ENCODE measurements around the gene ERC2. TPM values are rescaled to one million over a fixed set of nuclear protein-coding genes. Genes with fewer than 3 reads are reported as not detected.
"Not testable (repeated sequence)": the region's sequence is repeated elsewhere in the genome, so short reads cannot be mapped to it uniquely, and the experiment has no call there.

Gene ERC2
- total RNA-seq, 1 donor: 0.36 TPM

DNA sequence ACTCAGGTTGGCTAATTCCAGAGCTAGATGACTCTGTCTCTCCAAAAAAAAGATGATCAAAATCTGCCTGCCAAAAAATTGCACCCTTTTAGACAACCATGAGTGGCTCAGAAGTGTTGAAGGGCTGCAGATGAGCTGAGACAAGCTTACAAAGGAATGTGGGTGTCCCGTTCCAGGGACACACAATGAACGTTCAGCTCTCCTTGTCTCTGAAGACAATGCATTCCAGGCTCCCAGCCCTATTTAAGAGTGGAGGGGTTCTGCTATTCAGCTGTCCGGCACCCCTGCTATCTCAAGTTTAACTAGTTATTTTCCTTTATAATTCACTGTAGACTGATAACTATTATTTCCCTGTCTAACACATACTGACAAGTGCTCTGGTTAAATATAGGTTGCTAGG is 626.1 kb downstream of the ERC2 start:
- Histone ChIP-seq H3K27me3 (ENCODE audit: insufficient read depth, low read length) (no peaks in the 10 kb centered on the region), H4K20me1 (ENCODE audit: insufficient read depth, low read length) (no peaks in the 10 kb centered on the region), H3K4me3 (ENCODE audit: insufficient read depth, low read length) (no peak overlapping the region), H3K4me1 (ENCODE audit: insufficient read depth, low read length) (no peaks in the 10 kb centered on the region), H3K4me2 (ENCODE audit: insufficient read depth, low read length) (no peak overlapping the region), H3K36me3 (ENCODE audit: insufficient read depth, low read length) (no peaks in the 10 kb centered on the region), H3K27ac (ENCODE audit: low read depth, low read length) (no peak overlapping the region), H3K79me2 (ENCODE audit: insufficient read depth, low read length) (no peaks in the 10 kb centered on the region), H2AFZ (ENCODE audit: low read length) (no peak overlapping the region), H3K9me3 (ENCODE audit: low read depth, low read length) (no peaks in the 10 kb centered on the region)
- no peak for DNase-seq (ENCODE audit: insufficient read length, low spot score, missing footprints)
- no peak for TF ChIP-seq CTCF (IDR thresholded peaks at IDR 0.05; ENCODE audit: extremely low read depth, low read depth, low read length)

DNA sequence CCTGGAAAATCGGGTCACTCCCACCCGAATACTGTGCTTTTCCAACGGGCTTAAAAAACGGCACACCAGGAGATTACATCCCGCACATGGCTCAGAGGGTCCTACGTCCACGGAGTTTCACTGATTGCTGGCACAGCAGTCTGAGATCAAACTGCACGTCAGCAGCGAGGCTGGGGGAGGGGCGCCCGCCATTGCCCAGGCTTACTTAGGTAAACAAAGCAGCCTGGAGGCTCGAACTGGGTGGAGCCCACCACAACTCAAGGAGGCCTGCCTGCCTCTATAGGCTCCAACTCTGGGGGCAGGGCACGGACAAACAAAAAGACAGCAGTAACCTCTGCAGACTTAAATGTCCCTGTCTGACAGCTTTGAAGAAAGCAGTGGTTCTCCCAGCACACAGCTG is 636.4 kb downstream of the ERC2 start:
- H3K9me3 ChIP-seq (ENCODE audit: low read depth, low read length); H4K20me1 ChIP-seq (ENCODE audit: insufficient read depth, low read length); H3K4me1 ChIP-seq (ENCODE audit: insufficient read depth, low read length); H3K27me3 ChIP-seq (ENCODE audit: insufficient read depth, low read length); DNase-seq (ENCODE audit: insufficient read length, low spot score, missing footprints); H3K27ac ChIP-seq (ENCODE audit: low read depth, low read length); H3K4me3 ChIP-seq (ENCODE audit: insufficient read depth, low read length); H3K79me2 ChIP-seq (ENCODE audit: insufficient read depth, low read length); H2AFZ ChIP-seq (ENCODE audit: low read length); H3K4me2 ChIP-seq (ENCODE audit: insufficient read depth, low read length); H3K36me3 ChIP-seq (ENCODE audit: insufficient read depth, low read length): not testable (repeated sequence)

DNA sequence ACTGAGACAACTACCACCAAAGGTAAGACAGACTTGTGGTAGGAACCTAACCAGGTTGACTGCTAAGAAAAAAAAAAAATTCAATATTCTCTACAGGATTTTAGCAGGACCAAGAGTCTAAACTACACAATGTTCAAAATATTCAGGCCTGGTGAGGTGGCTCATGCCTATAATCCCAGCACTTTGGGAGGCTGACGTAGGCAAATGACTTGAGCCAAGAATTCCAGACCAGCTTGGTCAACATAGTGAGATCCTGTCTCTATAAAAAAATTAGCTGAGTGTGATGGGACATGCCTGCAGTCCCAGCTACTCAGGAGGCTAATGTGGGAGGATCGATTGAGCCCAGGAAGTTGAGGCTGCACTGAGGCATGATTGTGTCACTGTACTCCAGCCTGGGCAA is 639.6 kb downstream of the ERC2 start:
- Histone ChIP-seq H3K4me1 (ENCODE audit: insufficient read depth, low read length) (peaks cover 5% of the 10 kb centered on the region), H3K4me3 (ENCODE audit: insufficient read depth, low read length) (no peak overlapping the region), H2AFZ (ENCODE audit: low read length) (no peak overlapping the region), H3K79me2 (ENCODE audit: insufficient read depth, low read length) (no peaks in the 10 kb centered on the region), H3K9me3 (ENCODE audit: low read depth, low read length) (no peaks in the 10 kb centered on the region), H3K27ac (ENCODE audit: low read depth, low read length) (no peak overlapping the region), H3K27me3 (ENCODE audit: insufficient read depth, low read length) (no peaks in the 10 kb centered on the region), H4K20me1 (ENCODE audit: insufficient read depth, low read length) (no peaks in the 10 kb centered on the region), H3K36me3 (ENCODE audit: insufficient read depth, low read length) (no peaks in the 10 kb centered on the region), H3K4me2 (ENCODE audit: insufficient read depth, low read length) (no peak overlapping the region)
- TF ChIP-seq CTCF (IDR thresholded peaks at IDR 0.05; ENCODE audit: extremely low read depth, low read depth, low read length): no peak
- no peak for DNase-seq (ENCODE audit: insufficient read length, low spot score, missing footprints)

DNA sequence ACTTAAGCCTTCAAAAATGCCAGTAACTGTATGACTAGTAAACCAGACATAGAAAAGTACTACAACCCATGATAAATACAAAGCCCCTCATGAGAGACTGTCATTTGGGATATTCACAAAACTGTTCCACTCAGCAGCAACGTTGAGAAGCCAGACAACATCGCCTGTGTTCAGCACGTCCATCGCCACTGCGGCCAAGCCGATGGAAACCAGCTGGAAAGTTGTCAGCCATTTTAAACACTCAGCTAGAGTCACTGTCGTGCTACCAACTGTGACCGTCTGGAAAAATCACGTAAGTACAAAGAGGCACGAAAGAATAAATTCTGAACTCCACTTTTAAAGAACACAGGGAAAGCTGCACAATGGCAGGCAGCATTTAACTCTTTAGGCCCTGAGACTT is 640.5 kb downstream of the ERC2 start:
- H3K27me3 ChIP-seq (ENCODE audit: insufficient read depth, low read length): no peaks in the 10 kb centered on the region
- no peaks in the 10 kb centered on the region for H3K9me3 ChIP-seq (ENCODE audit: low read depth, low read length)
- no peak overlapping the region for H3K4me2 ChIP-seq (ENCODE audit: insufficient read depth, low read length)
- no peak for TF ChIP-seq CTCF (IDR thresholded peaks at IDR 0.05; ENCODE audit: extremely low read depth, low read depth, low read length)
- H3K27ac ChIP-seq (ENCODE audit: low read depth, low read length): no peak overlapping the region
- peaks cover 5% of the 10 kb centered on the region for H3K4me1 ChIP-seq (ENCODE audit: insufficient read depth, low read length)
- no peak overlapping the region for H3K4me3 ChIP-seq (ENCODE audit: insufficient read depth, low read length)
- H2AFZ ChIP-seq (ENCODE audit: low read length): no peak overlapping the region
- no peaks in the 10 kb centered on the region for H3K79me2 ChIP-seq (ENCODE audit: insufficient read depth, low read length)
- no peak for DNase-seq (ENCODE audit: insufficient read length, low spot score, missing footprints)
- H3K36me3 ChIP-seq (ENCODE audit: insufficient read depth, low read length): no peaks in the 10 kb centered on the region
- no peaks in the 10 kb centered on the region for H4K20me1 ChIP-seq (ENCODE audit: insufficient read depth, low read length)

All from osteoblast (primary cell).